Neuronal stem cell (in vitro differentiated cells): ENCODE data around the gene LTB4R.

Experiments
- DNase-seq: peaks from one replicate; pipeline ENCODE4 v3.0.0-alpha.2; 2013; ENCODE audit warnings: low spot score
- H2AFZ ChIP-seq: one replicate; pipeline ENCODE4 v1.6.1; 2013; ENCODE audit warnings: mild to moderate bottlenecking, low read length, inconsistent platforms
- H2AK5ac ChIP-seq: 2 replicates; pipeline ENCODE4 v1.6.1; 2013; ENCODE audit warnings: low read depth, mild to moderate bottlenecking, inconsistent platforms, low read length, moderate library complexity, mixed read lengths
- H2BK120ac ChIP-seq: 2 replicates; pipeline ENCODE4 v1.6.1; 2013; ENCODE audit warnings: low read depth, mild to moderate bottlenecking, inconsistent platforms, low read length, moderate library complexity, mixed read lengths
- H2BK12ac ChIP-seq: one replicate; pipeline ENCODE4 v1.6.1; 2013; ENCODE audit warnings: low read length, inconsistent platforms
- H2BK15ac ChIP-seq: 2 replicates; pipeline ENCODE4 v1.6.1; 2013; ENCODE audit warnings: mild to moderate bottlenecking, low read length, inconsistent platforms, mixed read lengths
- H2BK5ac ChIP-seq: one replicate; pipeline ENCODE4 v1.6.1; 2013; ENCODE audit warnings: inconsistent platforms, mild to moderate bottlenecking, low read length, moderate library complexity
- H3K14ac ChIP-seq: one replicate; pipeline ENCODE4 v1.6.1; 2013; ENCODE audit warnings: low read length, inconsistent platforms
- H3K18ac ChIP-seq: 2 replicates; pipeline ENCODE4 v1.6.1; 2013; ENCODE audit warnings: low read length, inconsistent platforms
- H3K23ac ChIP-seq: 2 replicates; pipeline ENCODE4 v1.6.1; 2013; ENCODE audit warnings: low read depth, mild to moderate bottlenecking, mixed read lengths, low read length, inconsistent platforms; ENCODE audit not compliant: poor library complexity
- H3K27ac ChIP-seq: replicated peaks from 3 replicates; pipeline ENCODE4 v1.5.1; 2013; ENCODE audit warnings: low read length, inconsistent platforms
- H3K27me3 ChIP-seq, 3 experiments: 2 replicates each; pipeline ENCODE4 v1.6.1; 2013; ENCODE audit warnings: low read length in 3 of 3, mild to moderate bottlenecking in 2 of 3, inconsistent platforms in 1 of 3, low read depth in 1 of 3, mixed read lengths in 1 of 3, moderate library complexity in 1 of 3; ENCODE audit not compliant: control insufficient read depth in 3 of 3, insufficient read depth in 3 of 3
- H3K36me3 ChIP-seq, 2 donors: replicated peaks in 1 of 2; 2 replicates each; pipeline ENCODE4 v1.6.1; 2013; ENCODE audit warnings: low read length in 2 of 2; ENCODE audit not compliant: control insufficient read depth in 2 of 2, insufficient read depth in 2 of 2
- H3K4ac ChIP-seq: 2 replicates; pipeline ENCODE4 v1.6.1; 2013; ENCODE audit warnings: inconsistent platforms, mild to moderate bottlenecking, low read length, moderate library complexity
- H3K4me1 ChIP-seq, 2 donors: 1 replicate in 1 of 2; 2 replicates in 1 of 2; pipeline ENCODE4 v1.6.1; 2013; ENCODE audit warnings: low read length in 2 of 2, low read depth in 1 of 2; ENCODE audit not compliant: control insufficient read depth in 2 of 2, insufficient read depth in 1 of 2
- H3K4me2 ChIP-seq: one replicate; pipeline ENCODE4 v1.6.1; 2013; ENCODE audit warnings: mild to moderate bottlenecking, low read length, inconsistent platforms; ENCODE audit not compliant: insufficient read depth, poor library complexity, severe bottlenecking
- H3K4me3 ChIP-seq, 2 donors: 2 replicates each; pipeline ENCODE4 v1.5.1; 2013; ENCODE audit warnings: low read length in 2 of 2, mild to moderate bottlenecking in 2 of 2, inconsistent platforms in 1 of 2, moderate library complexity in 1 of 2
- H3K79me1 ChIP-seq: one replicate; pipeline ENCODE4 v1.6.1; 2013; ENCODE audit warnings: low read depth, mild to moderate bottlenecking, inconsistent platforms, low read length, moderate library complexity
- H3K9ac ChIP-seq: one replicate; pipeline ENCODE4 v1.6.1; 2013; ENCODE audit warnings: mild to moderate bottlenecking, low read depth, low read length, inconsistent platforms; ENCODE audit not compliant: poor library complexity
- H3K9me3 ChIP-seq, 2 donors: replicated peaks in 1 of 2; 2 replicates each; pipeline versions ENCODE3 to v1.6.1; 2013; ENCODE audit warnings: low read length in 2 of 2, mild to moderate bottlenecking in 2 of 2, inconsistent platforms in 1 of 2, low read depth in 1 of 2, mixed read lengths in 1 of 2, moderate library complexity in 1 of 2; ENCODE audit not compliant: control insufficient read depth in 2 of 2, insufficient read depth in 1 of 2
- H4K8ac ChIP-seq: one replicate; pipeline ENCODE4 v1.6.1; 2013; ENCODE audit warnings: low read depth, mild to moderate bottlenecking, inconsistent platforms, low read length, moderate library complexity
- H4K91ac ChIP-seq: one replicate; pipeline ENCODE4 v1.6.1; 2013; ENCODE audit warnings: low read length, low read depth, mild to moderate bottlenecking, inconsistent platforms; ENCODE audit not compliant: poor library complexity
- WGBS, 2 donors: extraction: QIAGEN DNeasy Blood & Tissue Kit; methylation state at CpG; one replicate each; pipeline ENCODE4 v1.1.7; 2013; ENCODE audit warnings: missing lambda C conversion rate in 2 of 2, mixed read lengths in 1 of 2; ENCODE audit not compliant: insufficient read length in 2 of 2, insufficient replicate concordance in 1 of 2; ENCODE audit errors: extremely low coverage in 2 of 2; 5-methylcytosine and 5-hydroxymethylcytosine counted together

The LTB4R gene

GRCh38 chr14:24289649-24290280 lies 21.5 kb upstream of the LTB4R start:
- Histone ChIP-seq H3K18ac (no peak overlapping the region), H3K4me1 (peaks cover 0 to 2% of the 10 kb centered on the region in 2 donors), H4K91ac (no peak overlapping the region), H3K79me1 (no peaks in the 10 kb centered on the region), H3K23ac (no peak overlapping the region), H3K27me3 (no peaks in the 10 kb centered on the region), H3K36me3 (peaks cover 19 to 38% of the 10 kb centered on the region in 2 donors), H3K4me2 (no peak overlapping the region), H3K9ac (no peak overlapping the region), H2BK5ac (no peak overlapping the region), H3K4me3 (no peak overlapping the region), H3K9me3 (no peaks in the 10 kb centered on the region), H2BK15ac (no peak overlapping the region), H3K14ac (no peak overlapping the region), H2AFZ (no peak overlapping the region), H4K8ac (no peak overlapping the region), H2AK5ac (no peak overlapping the region), H3K27ac (no peak overlapping the region), H3K4ac (no peak overlapping the region), H2BK120ac (no peak overlapping the region), H2BK12ac (no peak overlapping the region)
- no peak for DNase-seq
- WGBS, 2 donors = no CpG with 5 or more reads among the region's 6 CpGs

DNA sequence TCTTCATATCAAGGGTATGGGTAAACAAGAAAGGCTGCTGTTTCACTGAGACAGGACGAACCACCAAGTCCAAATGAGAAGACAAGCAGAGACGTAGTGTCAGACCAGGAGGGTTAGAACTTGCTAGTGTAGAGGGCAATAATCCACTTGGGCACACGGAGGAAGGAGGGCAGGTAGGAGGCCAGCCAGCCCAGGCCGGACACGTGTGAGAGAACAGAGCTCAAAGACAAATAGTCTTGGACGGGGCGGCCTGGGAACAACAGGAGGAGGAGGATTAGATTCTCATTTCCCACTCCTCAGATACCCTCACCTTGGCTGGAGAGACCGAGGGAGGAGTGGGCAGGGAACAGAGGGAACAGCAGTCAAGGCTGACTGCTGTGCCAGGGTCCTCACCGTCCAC lies 20.6 kb upstream of the LTB4R start:
- H3K79me1 ChIP-seq = no peaks in the 10 kb centered on the region
- DNase-seq = no peak
- peak overlapping the region; percentile 57 for H2BK5ac ChIP-seq
- no peak overlapping the region for H3K4ac ChIP-seq
- peak overlapping the region; percentile 49 for H3K23ac ChIP-seq
- no peak overlapping the region for H2AK5ac ChIP-seq
- no peak overlapping the region for H2BK12ac ChIP-seq
- no peak overlapping the region for H2BK120ac ChIP-seq
- no peaks in the 10 kb centered on the region for H3K4me1 ChIP-seq
- no peak overlapping the region for H3K18ac ChIP-seq
- no peak overlapping the region for H2AFZ ChIP-seq
- H3K14ac ChIP-seq = no peak overlapping the region
- H3K9me3 ChIP-seq = no peaks in the 10 kb centered on the region
- no peaks in the 10 kb centered on the region for H3K27me3 ChIP-seq
- peaks cover 20 to 47% of the 10 kb centered on the region in 2 donors for H3K36me3 ChIP-seq
- no peak overlapping the region for H4K91ac ChIP-seq
- no peak overlapping the region for H3K27ac ChIP-seq
- no CpG with 5 or more reads among the region's 9 CpGs for WGBS, 2 donors
- H3K4me2 ChIP-seq = no peak overlapping the region
- H2BK15ac ChIP-seq = no peak overlapping the region
- no peak overlapping the region for H3K4me3 ChIP-seq
- H4K8ac ChIP-seq = no peak overlapping the region
- H3K9ac ChIP-seq = no peak overlapping the region

DNA sequence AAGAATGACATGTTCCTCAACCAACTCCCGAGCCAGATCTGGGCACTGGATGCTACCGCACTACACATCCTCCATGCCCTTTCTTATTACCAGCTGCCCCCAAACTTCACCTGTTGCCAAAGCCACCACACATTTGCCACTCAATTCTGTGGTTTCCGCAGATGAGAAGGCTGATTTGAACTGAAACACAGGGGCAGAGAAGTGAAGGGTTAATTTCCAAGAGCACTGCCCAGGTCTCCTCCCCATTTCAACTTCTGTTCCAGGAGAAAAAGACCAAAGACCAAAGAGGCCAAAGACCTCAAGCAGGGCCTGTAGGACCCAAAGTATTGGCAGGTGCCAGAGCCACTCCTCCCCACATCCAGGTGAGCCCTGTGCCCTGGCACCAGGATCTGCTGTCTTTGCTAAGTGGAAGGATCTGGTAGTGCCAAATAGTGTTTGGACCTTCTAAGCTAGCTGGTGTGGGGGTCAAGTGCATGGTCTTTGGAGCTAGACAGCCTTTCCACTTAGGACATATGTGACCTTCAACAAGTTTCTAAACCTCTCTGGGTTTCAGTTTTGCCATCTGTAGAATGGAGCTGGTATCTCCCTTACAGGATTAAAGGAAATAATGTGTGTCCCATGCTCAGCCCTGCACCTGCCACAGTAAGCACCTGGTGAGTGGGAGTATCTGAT lies 19.7 kb upstream of the LTB4R start:
- Histone ChIP-seq H2BK12ac (no peak overlapping the region), H4K91ac (no peak overlapping the region), H3K23ac (no peak overlapping the region), H3K4me2 (no peak overlapping the region), H3K36me3 (peaks cover 25 to 56% of the 10 kb centered on the region in 2 donors), H3K9me3 (no peaks in the 10 kb centered on the region), H2AK5ac (no peak overlapping the region), H3K4ac (no peak overlapping the region), H2BK5ac (peak overlapping the region; percentile 57), H3K14ac (no peak overlapping the region), H3K9ac (no peak overlapping the region), H3K79me1 (no peaks in the 10 kb centered on the region), H3K27me3 (no peaks in the 10 kb centered on the region), H2AFZ (no peak overlapping the region), H3K4me1 (no peaks in the 10 kb centered on the region), H3K4me3 (no peak overlapping the region), H2BK120ac (no peak overlapping the region), H2BK15ac (no peak overlapping the region), H3K27ac (no peak overlapping the region), H3K18ac (no peak overlapping the region), H4K8ac (no peak overlapping the region)
- no peak for DNase-seq
- no CpG with 5 or more reads among the region's 3 CpGs for WGBS, 2 donors

- no CpG with 5 or more reads among the region's 11 CpGs for WGBS, 2 donors
- Histone ChIP-seq H4K8ac (no peak overlapping the region), H3K4ac (no peak overlapping the region), H3K36me3 (peaks cover 25 to 56% of the 10 kb centered on the region in 2 donors), H3K9ac (peak overlapping the region; percentile 32), H2BK15ac (no peak overlapping the region), H4K91ac (no peak overlapping the region), H3K4me3 (no peak overlapping the region), H3K14ac (no peak overlapping the region), H3K18ac (no peak overlapping the region), H2BK5ac (no peak overlapping the region), H3K23ac (peak overlapping the region; percentile 58), H2BK120ac (no peak overlapping the region), H3K4me1 (peaks cover 0 to 1% of the 10 kb centered on the region in 2 donors), H3K9me3 (no peaks in the 10 kb centered on the region), H2BK12ac (no peak overlapping the region), H3K79me1 (no peaks in the 10 kb centered on the region), H3K4me2 (no peak overlapping the region), H3K27ac (no peak overlapping the region), H2AK5ac (no peak overlapping the region), H2AFZ (no peak overlapping the region), H3K27me3 (no peaks in the 10 kb centered on the region)
- no peak for DNase-seq
Observed at GRCh38 chr14:24292118-24292807, 19.0 kb upstream of the LTB4R start.
